SU-DHL-6 (cell line): Measurements from ENCODE around the gene SRA1.

Experiments
- H2AFZ ChIP-seq: fragments of 200-600 bp; sonication (generic); 2 replicates; pipeline ENCODE4 v1.6.1; 2014; ENCODE audit warnings: low read depth, mild to moderate bottlenecking, moderate library complexity, mixed read lengths, antibody characterized with exemption, low read length; ENCODE audit not compliant: severe bottlenecking
- H3F3A ChIP-seq: fragments of 200-600 bp; shearing (Covaris generic); 2 replicates; pipeline ENCODE4 v1.6.0; 2016; ENCODE audit warnings: antibody characterized with exemption, mild to moderate bottlenecking; ENCODE audit not compliant: insufficient read depth
- H3K27ac ChIP-seq: fragments of 200-600 bp; sonication (generic); 2 replicates; pipeline ENCODE4 v1.5.1; 2016; ENCODE audit warnings: low read depth, mild to moderate bottlenecking, low read length, moderate library complexity, mixed read lengths
- H3K27me3 ChIP-seq: fragments of 200-600 bp; sonication (generic), shearing (Covaris generic); 2 replicates; pipeline ENCODE4 v1.6.0; 2014; ENCODE audit warnings: mild to moderate bottlenecking, low read length
- H3K36me3 ChIP-seq: fragments of 200-600 bp; sonication (generic); 2 replicates; pipeline ENCODE4 v1.6.1; 2014; ENCODE audit warnings: mild to moderate bottlenecking, low read length, mixed read lengths
- H3K4me2 ChIP-seq: fragments of 300-600, 200-600 bp; shearing (Covaris generic), sonication (generic); 2 replicates; pipeline ENCODE4 v1.6.0; 2014; ENCODE audit warnings: low read length, low read depth, mild to moderate bottlenecking; ENCODE audit not compliant: poor library complexity, severe bottlenecking
- H3K4me3 ChIP-seq: fragments of 200-600 bp; sonication (generic); 2 replicates; pipeline ENCODE4 v1.5.1; 2014; ENCODE audit warnings: antibody characterized with exemption, low read length, mild to moderate bottlenecking, mixed read lengths; ENCODE audit not compliant: insufficient read depth, poor library complexity, severe bottlenecking
- H3K79me2 ChIP-seq: fragments of 200-600 bp; sonication (generic); 2 replicates; pipeline ENCODE4 v1.6.1; 2014; ENCODE audit warnings: mild to moderate bottlenecking, low read length, moderate library complexity; ENCODE audit not compliant: insufficient read depth
- H3K9ac ChIP-seq: fragments of 200-600 bp; sonication (generic); 2 replicates; pipeline ENCODE4 v1.7.0; 2014; ENCODE audit warnings: mild to moderate bottlenecking, low read length
- H3K9me2 ChIP-seq: fragments of 200-600 bp; sonication (generic); replicated peaks from 2 replicates; pipeline ENCODE4 v1.6.1; 2014; ENCODE audit warnings: low read length; ENCODE audit not compliant: insufficient read depth
- H3K9me3 ChIP-seq: fragments of 200-600 bp; sonication (generic); 2 replicates; pipeline ENCODE4 v1.6.1; 2014; ENCODE audit warnings: low read length, mixed read lengths; ENCODE audit not compliant: insufficient read depth
- H4K20me1 ChIP-seq: fragments of 200-600 bp; sonication (generic); 2 replicates; pipeline ENCODE4 v1.6.1; 2014; ENCODE audit warnings: low read depth, mild to moderate bottlenecking, antibody characterized with exemption, low read length, moderate library complexity, mixed read lengths
- CTCF ChIP-seq: fragments of 200-600 bp; sonication (generic); IDR thresholded peaks from one replicate; pipeline ENCODE4 v1.5.1; 2017; ENCODE audit warnings: antibody characterized with exemption, mild to moderate bottlenecking, low read length, moderate library complexity; ENCODE audit not compliant: insufficient read depth, poor library complexity, severe bottlenecking
- EZH2phosphoT487 ChIP-seq: fragments of 200-600 bp; sonication (generic), shearing (Covaris generic); conservative IDR thresholded peaks from 2 replicates; pipeline ENCODE4 v1.6.1; 2018; ENCODE audit warnings: mild to moderate bottlenecking, antibody characterized with exemption, low read length, moderate library complexity, mixed read lengths

Gene SRA1

DNA sequence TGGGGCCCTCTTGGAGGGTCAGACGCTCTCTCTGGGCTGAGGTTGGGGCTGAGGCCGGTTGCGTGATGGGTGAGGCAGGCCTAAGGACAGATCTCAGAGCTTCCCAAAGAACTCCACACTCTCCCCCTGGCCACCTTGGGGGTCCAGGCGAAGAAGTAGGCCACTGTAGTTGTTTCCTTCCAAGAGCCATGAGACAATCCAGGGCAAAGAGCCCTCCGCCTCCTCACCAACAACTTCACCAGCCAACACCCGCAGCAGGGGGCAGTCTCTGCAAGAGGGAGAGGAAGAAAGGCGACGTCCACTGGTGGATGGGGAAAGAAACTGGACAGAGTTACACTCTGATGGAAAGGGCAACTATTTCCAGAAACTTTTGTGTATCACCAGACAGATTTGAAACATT is 18.0 kb upstream of the SRA1 start:
- H3K4me3 ChIP-seq: no peak overlapping the region
- H3K27ac ChIP-seq: no peak overlapping the region
- TF ChIP-seq EZH2phosphoT487 (no peak), CTCF (no peak)
- H3K36me3 ChIP-seq: no peaks in the 10 kb centered on the region
- no peaks in the 10 kb centered on the region for H3K79me2 ChIP-seq
- H3K9ac ChIP-seq: no peak overlapping the region
- H2AFZ ChIP-seq: no peak overlapping the region
- no peaks in the 10 kb centered on the region for H3K27me3 ChIP-seq
- no peak overlapping the region for H3K4me2 ChIP-seq
- no peaks in the 10 kb centered on the region for H3F3A ChIP-seq
- no peaks in the 10 kb centered on the region for H4K20me1 ChIP-seq
- H3K9me2 ChIP-seq: no peaks in the 10 kb centered on the region
- no peaks in the 10 kb centered on the region for H3K9me3 ChIP-seq

DNA sequence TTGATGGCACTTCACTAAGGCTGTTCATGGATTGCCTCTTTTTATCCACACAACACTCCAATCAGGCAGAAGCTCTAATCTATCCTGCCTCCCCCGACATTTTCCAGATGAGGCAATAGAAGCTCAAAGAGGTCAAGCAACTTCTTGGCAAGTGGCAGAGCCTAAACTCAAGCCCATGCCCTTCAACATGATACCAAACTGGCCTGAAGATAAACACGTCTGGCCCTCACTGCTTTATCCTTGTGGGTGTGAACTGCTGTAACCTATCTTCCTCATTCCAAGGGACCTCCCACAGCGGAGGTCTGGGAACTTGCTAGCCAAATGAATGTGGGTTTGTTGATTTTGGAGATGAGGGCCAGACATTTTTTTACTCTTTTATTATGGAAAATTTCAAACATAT is 16.9 kb upstream of the SRA1 start:
- no peak overlapping the region for H3K27ac ChIP-seq
- no peak overlapping the region for H3K4me2 ChIP-seq
- no peaks in the 10 kb centered on the region for H3K9me2 ChIP-seq

GRCh38 chr5:140573683-140574082 is 16.4 kb upstream of the SRA1 start:
- TF ChIP-seq EZH2phosphoT487: no peak
- no peak for TF ChIP-seq CTCF
- Histone ChIP-seq H3K4me2 (no peak overlapping the region), H3K9ac (no peak overlapping the region), H3K27ac (no peak overlapping the region), H3K27me3 (no peaks in the 10 kb centered on the region), H3K36me3 (no peaks in the 10 kb centered on the region), H3K4me3 (no peak overlapping the region), H3K79me2 (no peaks in the 10 kb centered on the region), H3F3A (no peaks in the 10 kb centered on the region), H2AFZ (no peak overlapping the region), H3K9me3 (no peaks in the 10 kb centered on the region), H4K20me1 (no peaks in the 10 kb centered on the region), H3K9me2 (no peaks in the 10 kb centered on the region)

More for the DNA sequence above, 16.9 kb upstream of the SRA1 start:
- no peak overlapping the region for H3K9ac ChIP-seq
- H3K36me3 ChIP-seq: no peaks in the 10 kb centered on the region
- no peak for TF ChIP-seq EZH2phosphoT487
- TF ChIP-seq CTCF: no peak
- H3K9me3 ChIP-seq: no peaks in the 10 kb centered on the region
- H3F3A ChIP-seq: no peaks in the 10 kb centered on the region
- no peaks in the 10 kb centered on the region for H3K27me3 ChIP-seq
- H3K79me2 ChIP-seq: no peaks in the 10 kb centered on the region
- no peaks in the 10 kb centered on the region for H4K20me1 ChIP-seq
- no peak overlapping the region for H3K4me3 ChIP-seq
- H2AFZ ChIP-seq: no peak overlapping the region

GRCh38 chr5:140571105-140571504 is 13.8 kb upstream of the SRA1 start:
- no peak overlapping the region for H3K4me3 ChIP-seq
- H3K79me2 ChIP-seq: peaks cover 2% of the 10 kb centered on the region; the same call in 1 of the 2 replicates
- TF ChIP-seq CTCF (no peak), EZH2phosphoT487 (no peak)
- H3K9me3 ChIP-seq: no peaks in the 10 kb centered on the region
- no peaks in the 10 kb centered on the region for H3K9me2 ChIP-seq
- no peaks in the 10 kb centered on the region for H3K36me3 ChIP-seq
- no peak overlapping the region for H2AFZ ChIP-seq
- no peaks in the 10 kb centered on the region for H3K27me3 ChIP-seq
- no peaks in the 10 kb centered on the region for H4K20me1 ChIP-seq
- no peak overlapping the region for H3K27ac ChIP-seq
- no peaks in the 10 kb centered on the region for H3F3A ChIP-seq
- no peak overlapping the region for H3K4me2 ChIP-seq
- H3K9ac ChIP-seq: no peak overlapping the region
